Activated gamma-delta T cell treated with anti-CD3 and anti-CD28 coated beads, Interleukin-2, amount 50 U/mL, for 16 hours (primary cell): ENCODE data around the gene RAD51D.
"Not testable (repeated sequence)": the region's sequence is repeated elsewhere in the genome, so short reads cannot be mapped to it uniquely, and the experiment has no call there.

Source experiments
- DNase-seq: peaks from one replicate; pipeline ENCODE4 v3.0.0-alpha.2; 2020; ENCODE audit warnings: low read depth

The RAD51D gene

GRCh38 chr17:35119370-35120165 lies at the start of gene RAD51D:
Gene RAD51D (minus strand): TSS chr17:35119860. CDS start chr17:35119613, 247 bp downstream.
- peak; percentile 61 for DNase-seq

DNA sequence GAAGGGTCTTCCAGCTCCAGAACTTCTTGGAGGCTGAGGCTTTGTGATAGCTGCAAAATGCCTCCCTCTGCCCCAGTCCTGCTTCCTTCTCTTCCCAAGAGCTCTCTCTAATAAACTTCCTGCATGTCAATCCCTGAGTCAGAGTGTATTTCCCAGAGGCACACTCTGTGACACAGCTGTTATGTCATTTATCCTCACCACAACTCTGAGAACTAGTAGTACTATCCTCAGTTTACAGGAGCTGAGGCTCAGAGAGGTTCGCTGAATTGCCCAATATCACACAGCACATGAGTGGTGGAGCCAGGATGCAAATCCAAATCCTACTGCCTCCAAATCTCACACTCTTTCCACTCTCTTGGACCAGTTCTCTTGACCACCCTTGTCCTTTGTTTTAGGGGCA lies 48.0 kb upstream of the RAD51D start:
- DNase-seq = no peak

DNA sequence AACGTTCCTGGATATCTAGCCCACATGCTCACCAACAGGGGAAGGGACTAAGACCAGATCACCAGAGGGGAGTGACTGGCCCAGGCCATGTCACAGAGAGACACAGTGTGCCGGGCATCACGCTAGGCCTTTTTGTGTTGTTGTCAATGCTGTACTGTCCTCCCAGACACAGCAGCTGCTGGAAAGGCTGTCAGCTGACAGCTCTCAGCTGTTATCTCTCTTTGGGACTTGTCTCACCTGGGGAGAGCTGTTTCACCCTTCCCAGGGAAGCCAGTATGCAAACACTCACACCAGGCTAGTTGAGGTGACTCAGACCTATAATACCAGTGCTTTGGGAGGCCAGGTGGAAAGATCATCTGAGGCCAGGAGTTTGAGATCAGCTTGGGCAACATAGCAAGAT lies 47.4 kb upstream of the RAD51D start:
- no peak for DNase-seq

DNA sequence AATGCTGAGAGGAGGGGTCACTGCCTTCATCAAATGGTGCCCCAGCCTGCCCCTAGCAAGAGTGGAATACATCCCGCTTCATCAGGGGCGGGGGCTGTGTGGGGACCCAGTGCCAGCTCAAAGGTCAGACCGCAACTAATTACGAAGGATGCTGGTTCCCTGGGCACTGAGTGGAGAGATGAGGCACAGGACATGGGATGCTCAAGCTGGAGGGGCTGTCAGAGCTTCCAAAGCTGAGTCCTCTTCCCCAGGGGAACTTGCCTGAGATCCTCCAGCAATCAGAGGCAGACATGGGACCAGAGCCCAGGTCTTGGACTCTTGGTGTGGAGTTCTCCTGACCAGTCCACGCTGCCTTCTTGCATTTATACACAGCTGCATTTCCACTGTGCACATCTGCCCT lies 46.9 kb upstream of the RAD51D start:
- no peak for DNase-seq

- no peak for DNase-seq
Measured at GRCh38 chr17:35164716-35165115, 45.1 kb upstream of the RAD51D start.

DNA sequence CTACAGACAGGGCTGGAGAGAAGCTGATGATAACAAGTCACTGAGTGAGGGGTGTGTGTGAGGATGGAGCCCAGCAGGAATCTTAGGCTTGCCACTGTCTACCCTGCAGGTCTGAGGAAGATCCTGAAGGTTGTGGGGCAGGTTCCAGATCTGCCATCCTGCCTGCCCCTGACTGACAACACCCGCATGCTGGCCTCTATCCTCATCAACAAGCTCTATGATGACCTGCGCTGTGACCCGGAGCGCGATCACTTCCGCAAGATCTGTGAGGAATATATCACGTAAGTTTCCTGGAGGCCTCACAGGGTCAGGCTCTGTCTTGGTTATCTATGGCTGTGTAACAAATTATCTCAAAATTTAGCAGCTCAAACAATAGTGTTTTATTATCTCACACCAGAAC lies 44.2 kb upstream of the RAD51D start:
- DNase-seq = no peak

DNA sequence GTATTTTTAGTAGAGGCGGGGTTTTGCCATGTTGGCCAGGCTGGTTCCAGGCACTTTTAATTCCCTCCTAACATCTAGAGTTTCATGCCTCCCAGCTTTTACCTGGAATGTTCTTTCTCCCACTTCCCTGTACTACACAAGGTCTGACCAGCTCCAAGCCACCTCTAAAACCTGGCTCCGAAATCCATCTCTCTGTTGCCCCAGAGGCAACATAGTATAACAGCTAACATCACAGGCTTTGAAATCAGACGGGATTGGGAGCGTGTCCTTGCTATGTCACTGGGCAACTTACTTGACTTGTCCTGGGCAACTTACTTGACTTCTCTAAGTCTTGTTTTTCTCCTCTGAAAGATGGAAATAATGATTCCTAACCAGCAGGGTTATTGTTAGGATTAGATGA lies 43.1 kb upstream of the RAD51D start:
- DNase-seq = no peak

DNA sequence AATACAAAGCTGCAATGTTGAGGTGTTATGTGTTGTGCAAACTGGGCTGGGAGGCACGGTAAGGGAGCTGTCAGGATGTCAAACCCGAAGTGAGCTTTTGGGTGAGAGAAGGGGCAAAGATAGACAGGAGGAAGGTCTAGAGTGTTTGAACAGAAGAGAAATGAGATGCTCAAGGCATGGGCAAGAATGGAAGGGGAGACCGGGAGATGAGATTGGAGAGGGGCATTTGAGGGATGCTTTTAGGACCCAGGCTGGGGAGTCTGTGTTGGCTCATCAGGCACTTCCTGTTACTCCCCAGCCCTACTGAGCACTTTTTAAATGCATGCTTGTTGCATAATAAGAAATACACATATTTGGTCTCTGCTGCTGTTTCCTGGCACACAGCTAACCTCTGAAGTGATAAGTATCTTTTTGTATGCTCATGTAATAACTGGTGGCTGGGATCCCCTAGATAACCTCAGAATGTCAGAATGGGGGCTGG lies 41.7 kb upstream of the RAD51D start:
- DNase-seq = no peak

DNA sequence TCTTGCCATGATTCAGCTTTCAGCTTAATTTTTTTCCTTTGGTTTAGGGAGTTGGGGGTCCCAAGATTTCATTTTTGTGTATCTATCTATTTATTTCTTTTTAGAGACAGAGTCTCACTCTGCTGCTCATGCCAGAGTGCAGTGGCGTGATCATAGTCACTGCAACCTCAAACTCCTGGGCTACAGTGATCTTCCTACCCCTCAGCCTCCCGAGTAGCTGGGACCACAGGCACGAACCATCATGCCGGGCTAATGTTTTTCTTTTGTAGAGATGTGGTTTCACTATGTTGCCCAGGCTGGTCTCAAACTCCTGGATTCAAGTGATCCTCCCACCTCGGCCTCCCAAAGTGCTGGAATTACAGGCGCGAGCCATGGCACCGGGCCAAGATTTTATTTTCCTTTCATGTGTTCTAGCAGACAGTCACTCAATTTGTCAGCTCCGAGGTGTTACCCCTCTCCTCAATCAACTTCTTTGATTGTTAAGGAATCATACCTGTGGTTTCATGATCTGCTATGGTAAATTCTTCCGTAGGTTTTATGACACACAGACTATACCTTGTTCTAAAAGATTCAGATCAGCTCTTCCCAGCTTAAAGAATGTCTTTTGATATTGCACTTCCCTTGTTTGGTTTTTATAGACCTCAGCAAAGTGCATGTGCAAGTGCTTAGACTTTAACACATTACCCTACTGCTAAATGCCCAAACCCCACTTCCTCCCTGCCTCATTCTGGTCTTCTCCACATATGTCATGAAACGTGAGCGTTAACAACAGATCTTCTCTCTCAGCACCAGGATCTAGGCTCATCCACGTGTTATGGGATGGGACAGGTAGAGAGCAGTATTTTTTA lies 40.9 kb upstream of the RAD51D start:
- no peak for DNase-seq

GRCh38 chr17:35159940-35160339 lies 40.3 kb upstream of the RAD51D start:
- DNase-seq = no peak

- no peak for DNase-seq
Measured at GRCh38 chr17:35155246-35155645, 35.6 kb upstream of the RAD51D start.

- DNase-seq = no peak
Measured at GRCh38 chr17:35154196-35155165, 34.8 kb upstream of the RAD51D start.

- no peak for DNase-seq
Measured at GRCh38 chr17:35152421-35153140, 32.9 kb upstream of the RAD51D start.

GRCh38 chr17:35151080-35151479 lies 31.4 kb upstream of the RAD51D start:
- not testable (repeated sequence) for DNase-seq

DNA sequence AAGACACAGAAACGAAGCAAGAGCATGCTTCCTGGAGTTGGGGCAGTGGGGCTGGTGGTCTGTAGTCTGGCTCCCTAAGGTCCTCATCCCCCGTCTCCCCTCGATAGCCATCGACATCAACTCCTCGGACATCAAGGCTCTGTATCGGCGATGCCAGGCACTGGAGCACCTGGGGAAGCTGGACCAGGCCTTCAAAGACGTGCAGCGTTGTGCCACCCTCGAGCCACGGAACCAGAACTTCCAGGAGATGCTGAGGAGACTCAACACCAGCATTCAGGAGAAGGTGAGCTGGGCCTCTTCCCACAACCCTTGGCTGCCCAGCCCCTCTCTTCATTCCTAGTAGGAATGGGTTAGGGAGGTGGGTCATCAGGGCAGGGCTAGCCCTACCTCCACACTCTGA lies 30.3 kb upstream of the RAD51D start:
- no peak for DNase-seq

GRCh38 chr17:35148144-35148543 lies 28.5 kb upstream of the RAD51D start:
- no peak for DNase-seq

DNA sequence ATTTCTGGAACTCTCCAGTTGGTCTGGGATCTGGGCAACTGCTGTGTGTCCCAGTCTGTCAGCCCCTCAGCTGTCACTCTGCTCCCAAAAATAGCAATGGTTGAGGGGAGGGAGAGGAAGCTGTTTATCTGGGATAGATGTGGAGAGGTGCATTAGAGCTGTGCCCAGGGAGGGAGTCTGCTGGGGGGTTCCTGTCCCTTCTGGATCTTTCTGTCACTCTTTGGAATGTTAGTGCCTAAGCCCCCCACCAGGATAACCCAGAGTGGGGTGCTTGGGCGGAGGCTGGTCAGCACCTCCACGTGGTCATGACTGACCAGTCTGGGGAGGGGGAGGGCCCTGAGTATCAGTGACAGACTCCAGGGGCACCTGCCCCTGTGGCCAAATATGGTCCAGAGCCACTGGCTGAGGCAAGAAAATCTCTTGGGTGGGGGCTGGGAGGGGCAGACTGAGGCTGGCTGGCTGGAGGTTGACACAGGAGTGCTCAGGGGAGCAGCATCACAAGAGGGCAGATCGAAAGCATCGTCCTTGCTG lies 27.8 kb upstream of the RAD51D start, which contains the start of gene UNC45B:
UNC45B (plus strand) TSS at position 443 of the 531 bp plus-strand sequence. CDS start 447 bp downstream, outside the sequence.
- DNase-seq = no peak

GRCh38 chr17:35146214-35146833 lies 26.7 kb upstream of the RAD51D start:
- DNase-seq = no peak

DNA sequence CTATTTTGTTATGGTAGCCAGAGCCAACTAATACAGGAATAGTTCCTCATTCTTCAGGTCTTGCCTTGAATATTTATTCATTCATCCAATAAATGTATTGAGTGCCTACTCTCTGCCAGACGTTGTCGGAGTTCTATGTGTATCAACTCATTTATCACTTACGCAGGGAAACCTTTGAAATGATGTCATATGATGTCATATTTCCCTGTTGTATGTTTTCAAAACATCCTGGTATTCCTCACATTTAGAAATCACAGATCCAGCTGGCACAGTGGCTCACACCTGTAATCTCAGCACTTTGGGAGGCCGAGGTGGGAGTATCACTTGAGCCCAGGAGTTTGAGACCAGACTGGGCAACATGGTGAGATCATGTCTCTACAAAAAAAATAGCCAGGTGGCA lies 25.2 kb upstream of the RAD51D start:
- no peak for DNase-seq

DNA sequence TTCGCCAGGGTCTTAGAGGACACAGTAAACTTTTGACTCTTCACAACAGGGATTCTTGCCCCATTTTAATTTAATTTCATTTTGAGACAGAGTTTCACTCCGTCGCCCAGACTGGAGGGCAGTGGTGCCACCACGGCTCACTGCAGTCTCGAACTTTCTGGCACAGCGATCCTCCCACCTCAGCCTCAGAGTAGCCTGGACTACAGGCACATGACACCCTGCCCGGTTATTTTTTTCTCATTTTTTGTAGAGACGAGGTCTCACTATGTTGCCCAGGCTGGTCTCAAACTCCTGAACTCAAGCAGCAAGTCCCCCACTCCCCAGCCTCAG lies 22.8 kb upstream of the RAD51D start:
- no peak for DNase-seq
